Heart right ventricle (tissue), 16 donors: ENCODE data around the gene EMC10. TPM values are rescaled to one million over a fixed set of nuclear protein-coding genes. Genes with fewer than 3 reads are reported as not detected.
A peak's percentile ranks its signal among the peaks of the same experiment; 100 is the strongest.

Experiments
- ATAC-seq, 8 donors: fragments of 200-7000 bp; cut with Tn5 transposase; one replicate each; pipeline ENCODE4 v1.9.1; 2020; ENCODE audit warnings: mild to moderate bottlenecking in 8 of 8, moderate library complexity in 8 of 8, moderate number of reproducible peaks in 1 of 8
- DNase-seq, 2 donors: peaks; one replicate each; pipeline ENCODE4 v3.0.0-alpha.2; 2020
- H3K27ac ChIP-seq, 10 donors: fragments of 200-600 bp; sonication (generic) in 2 of 10; one replicate each; pipeline versions ENCODE4 v1.5.0 to v1.8.0; 2020 to 2022; ENCODE audit warnings: mild to moderate bottlenecking in 3 of 10
- H3K27me3 ChIP-seq, 7 donors: fragments of 200-600 bp; one replicate each; pipeline ENCODE4 v1.8.0; 2021 to 2022; ENCODE audit warnings: mild to moderate bottlenecking in 2 of 7
- H3K36me3 ChIP-seq, 9 donors: fragments of 200-600 bp; sonication (generic) in 1 of 9; one replicate each; pipeline versions ENCODE4 v1.5.0 to v1.8.0; 2020 to 2022; ENCODE audit warnings: mild to moderate bottlenecking in 2 of 9
- H3K4me1 ChIP-seq, 9 donors: fragments of 200-600 bp; sonication (generic) in 1 of 9; one replicate each; pipeline versions ENCODE4 v1.5.0 to v1.8.0; 2020 to 2022; ENCODE audit warnings: mild to moderate bottlenecking in 4 of 9
- H3K4me3 ChIP-seq, 10 donors: fragments of 200-600 bp; sonication (generic) in 2 of 10; one replicate each; pipeline versions ENCODE4 v1.5.0 to v1.8.0; 2020 to 2022; ENCODE audit warnings: mild to moderate bottlenecking in 7 of 10, moderate library complexity in 2 of 10
- H3K9me3 ChIP-seq, 11 donors: fragments of 200-600 bp in 10 of 11; sonication (generic) in 2 of 11; one replicate each; pipeline versions ENCODE4 v1.5.0 to v1.8.0; 2013 to 2022; ENCODE audit warnings: mild to moderate bottlenecking in 2 of 11, control low read depth in 1 of 11, moderate library complexity in 1 of 11
- WGBS, 2 donors: extraction: QIAGEN DNeasy Blood & Tissue Kit; methylation state at CpG; one replicate each; pipeline ENCODE4 v1.1.7; 2013; ENCODE audit warnings: inconsistent platforms in 1 of 2; 5-methylcytosine and 5-hydroxymethylcytosine counted together
- intact Hi-C, 10 donors: fragments of 100-400 bp; cut with DNase I; formaldehyde crosslinking; loops; one replicate each; pipeline versions ENCODE4 v1.11.1 to v1.14.2; 2022
- long read RNA-seq, 3 donors: library from polyadenylated mRNA; unstranded; transcript quantifications; one replicate each; pipeline ENCODE4 v2.0.0, GENCODE V29; 2020 to 2021
- polyA plus RNA-seq, 2 donors: library from polyadenylated mRNA; stranded (reverse); fragments of 200-250 nt; gene quantifications; one replicate each; pipeline ENCODE4 v1.2.3, GENCODE V29; 2013
- total RNA-seq, 10 donors: library from RNA; stranded (reverse); fragmentation: NEBNext Ultra II Directional in 3 of 10; extraction: Animal tissue kit (Norgen Biotek cat#: 25700) in 3 of 10; gene quantifications; one replicate each; pipeline versions ENCODE4 v1.2.1 to v1.2.4, GENCODE V29; 2021 to 2023
- TF ChIP-seq, protein P1 (sequence below), 9 donors: fragments of 200-600 bp; sonication (generic) in 2 of 9; IDR thresholded peaks; one replicate each; pipeline versions ENCODE4 v1.5.0 to v1.8.0; 2021 to 2022; ENCODE audit warnings: antibody characterized with exemption in 9 of 9, mild to moderate bottlenecking in 5 of 9, moderate library complexity in 1 of 9
- donor health status: Arrhythmogenic right ventricular cardiomyopathy.
- donor health status: ischemic (EF 13 %, LVEDD 7.1; RV severe dilation, severe dysfunction).
- donor health status: healthy with polysubstance abuse.
- donor health status: DM: no; HTN: yes; CAD: no.
- donor health status: DM: no; HTN: no; CAD: no.
- donor health status: ischemic (EF 25% LVEDD 6.9; RV normal size, moderate dysfunction).
- donor health status: ischemic (EF 25% LVEDD 5.7; RV mildly dilated, moderate dysfunction).
- donor health status: healthy.
- donor health status: DM: yes; HTN: yes; CAD: no.
- donor health status: Ischemic cardiomyopathy.
- donor health status: ischemic (EF 35%, LVEDD 5.7; RV mildly dilated, moderate dysfunction).
- donor health status: nonischemic (EF 11% LVEDD 7.7; RV severe dilation, severe dysfunction).
- donor health status: DM: yes; HTN: yes; CAD: no.
- donor health status: PGD.
- donor health status: ischemic (EF 29% LVEDD 5.4; RV normal size, mild dysfunction).
- donor health status: nonischemic (EF 23%, LVEDD 6.1; RV moderate dilation, normal function).

Gene EMC10
- 100 to 1,000 TPM in 3 of 10 donors, 10 to 100 TPM in 7; 73.6 to 152 (median 88.9) TPM for total RNA-seq
- polyA plus RNA-seq: 100 to 1,000 TPM in 1 of 2 donors, 10 to 100 TPM in 1; 84.3 to 113 TPM
- long read RNA-seq, donor 1, full-length matches to known transcripts: 19 of 67 reads
- long read RNA-seq, donor 1, partial matches to known transcripts: 2 of 67 reads
- long read RNA-seq, donor 1, other reads (novel, unspliced or antisense): 46 of 67 reads
- long read RNA-seq, donor 2, full-length matches to known transcripts: 13 of 49 reads
- long read RNA-seq, donor 2, partial matches to known transcripts: 4 of 49 reads
- long read RNA-seq, donor 2, other reads (novel, unspliced or antisense): 32 of 49 reads
- long read RNA-seq, donor 3, full-length matches to known transcripts: 4 of 8 reads
- long read RNA-seq, donor 3, partial matches to known transcripts: 0 of 8 reads
- long read RNA-seq, donor 3, other reads (novel, unspliced or antisense): 4 of 8 reads

DNA sequence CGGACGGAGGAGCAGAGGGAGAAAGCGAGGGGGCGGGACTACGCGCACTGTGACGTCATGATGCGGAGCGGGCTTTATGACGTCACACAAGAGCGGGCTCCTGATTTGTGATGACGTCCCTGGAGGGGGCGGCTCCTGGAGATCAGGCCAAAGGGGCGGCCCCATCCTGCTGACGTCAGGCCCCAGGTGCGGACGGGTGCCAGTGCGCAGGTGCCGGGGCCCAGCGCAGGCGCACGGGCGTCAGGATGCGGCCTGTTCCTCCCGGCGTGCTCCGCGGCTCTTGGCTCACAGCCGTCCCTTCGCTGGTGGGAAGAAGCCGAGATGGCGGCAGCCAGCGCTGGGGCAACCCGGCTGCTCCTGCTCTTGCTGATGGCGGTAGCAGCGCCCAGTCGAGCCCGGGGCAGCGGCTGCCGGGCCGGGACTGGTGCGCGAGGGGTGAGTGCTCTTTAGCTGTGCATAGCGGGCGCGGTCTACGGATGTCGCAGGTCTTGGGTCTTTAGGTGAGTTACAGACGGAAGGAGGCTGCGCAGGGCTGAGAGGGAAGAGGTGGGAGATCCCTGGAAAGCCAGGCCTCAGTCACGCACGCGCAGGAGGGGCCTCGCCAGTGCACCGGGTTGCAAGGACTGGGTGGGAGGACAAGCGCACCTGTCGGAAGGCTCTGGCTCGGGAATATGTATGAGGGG lies at the start of gene EMC10, which contains the start of gene GARIN5A:
TSS of gene EMC10 (plus strand) at position 284 of the 683 bp plus-strand sequence. CDS start at position 322, 38 bp downstream.
TSS of gene GARIN5A (minus strand) at position 625 of the 683 bp plus-strand sequence. CDS start at position 165, 460 bp downstream.
- Histone ChIP-seq H3K27me3 (no peaks in the 10 kb centered on the region), H3K4me1 (peaks cover 5 to 25% (median 19%) of the 10 kb centered on the region in 9 donors), H3K36me3 (peaks cover 0 to 34% (median 13%) of the 10 kb centered on the region in 9 donors), H3K27ac (peak within 1 kb of the TSS in 9 of 10 donors; percentile 54 to 89 (median 75)), H3K9me3 (no peaks in the 10 kb centered on the region), H3K4me3 (peak within 1 kb of the TSS; percentile 72 to 100 (median 90))
- ATAC-seq: peak; percentile 91 to 98 (median 97)
- TF ChIP-seq, protein P1, sequence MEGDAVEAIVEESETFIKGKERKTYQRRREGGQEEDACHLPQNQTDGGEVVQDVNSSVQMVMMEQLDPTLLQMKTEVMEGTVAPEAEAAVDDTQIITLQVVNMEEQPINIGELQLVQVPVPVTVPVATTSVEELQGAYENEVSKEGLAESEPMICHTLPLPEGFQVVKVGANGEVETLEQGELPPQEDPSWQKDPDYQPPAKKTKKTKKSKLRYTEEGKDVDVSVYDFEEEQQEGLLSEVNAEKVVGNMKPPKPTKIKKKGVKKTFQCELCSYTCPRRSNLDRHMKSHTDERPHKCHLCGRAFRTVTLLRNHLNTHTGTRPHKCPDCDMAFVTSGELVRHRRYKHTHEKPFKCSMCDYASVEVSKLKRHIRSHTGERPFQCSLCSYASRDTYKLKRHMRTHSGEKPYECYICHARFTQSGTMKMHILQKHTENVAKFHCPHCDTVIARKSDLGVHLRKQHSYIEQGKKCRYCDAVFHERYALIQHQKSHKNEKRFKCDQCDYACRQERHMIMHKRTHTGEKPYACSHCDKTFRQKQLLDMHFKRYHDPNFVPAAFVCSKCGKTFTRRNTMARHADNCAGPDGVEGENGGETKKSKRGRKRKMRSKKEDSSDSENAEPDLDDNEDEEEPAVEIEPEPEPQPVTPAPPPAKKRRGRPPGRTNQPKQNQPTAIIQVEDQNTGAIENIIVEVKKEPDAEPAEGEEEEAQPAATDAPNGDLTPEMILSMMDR (IDR thresholded peaks at IDR 0.05): no peak
- WGBS, 2 donors: 1 to 2% methylated on average over 58 of the region's 58 CpGs
- DNase-seq: peak; percentile 91 to 92
- intact Hi-C loops: loop anchor here in 2 of 10 donors (2.0 to 5.0 kb wide), 3 partner anchors 34 to 104 kb away; partner anchors contain the start of genes JOSD2 (in 2 of the 2) and ASPDH (in 1 of the 2)

DNA sequence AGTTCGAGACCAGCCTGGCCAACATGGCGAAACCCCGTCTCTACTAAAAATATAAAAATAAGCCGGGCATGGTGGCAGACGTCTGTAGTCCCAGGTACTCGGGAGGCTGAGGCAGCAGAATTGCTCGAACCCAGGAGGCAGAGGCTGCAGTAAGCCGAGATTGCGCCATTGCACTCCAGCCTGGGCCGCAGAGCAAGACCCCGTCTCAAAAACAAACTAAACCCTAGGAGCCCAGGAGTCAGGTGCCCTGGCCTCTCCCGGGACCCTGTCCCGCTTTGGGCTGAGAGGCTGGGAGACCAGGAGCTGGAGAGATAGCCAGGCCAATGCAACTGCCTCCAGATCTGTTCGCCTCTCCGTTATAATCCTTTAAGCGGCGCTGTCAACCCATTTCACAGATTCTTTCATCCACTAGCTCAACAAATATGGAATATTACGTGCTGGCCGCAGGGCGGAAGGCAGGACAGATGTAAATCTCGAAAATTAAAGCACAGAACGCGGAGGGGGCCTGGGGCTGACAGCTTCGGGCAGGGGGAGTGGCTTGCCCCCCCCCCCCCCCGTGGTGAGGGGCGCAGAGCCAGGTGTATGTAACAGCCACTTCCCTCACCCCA lies 48.9 kb upstream of the EMC10 start:
- ATAC-seq: no peak
- peaks cover 0 to 25% (median 17%) of the 10 kb centered on the region in 9 donors for H3K4me1 ChIP-seq
- intact Hi-C loops: no loop called here
- H3K4me3 ChIP-seq: peak overlapping the region in 7 of 10 donors; percentile 18 to 39 (median 34)
- H3K36me3 ChIP-seq: no peaks in the 10 kb centered on the region
- H3K27ac ChIP-seq: peak overlapping the region in 5 of 10 donors; percentile 22 to 88 (median 43)
- H3K27me3 ChIP-seq: peaks cover 0 to 23% (median 13%) of the 10 kb centered on the region in 7 donors
- H3K9me3 ChIP-seq: no peaks in the 10 kb centered on the region
- no peak for DNase-seq
- WGBS, 2 donors: 83 to 85% methylated on average over 26 of the region's 26 CpGs
- TF ChIP-seq, protein P1 (IDR thresholded peaks at IDR 0.05): no peak

DNA sequence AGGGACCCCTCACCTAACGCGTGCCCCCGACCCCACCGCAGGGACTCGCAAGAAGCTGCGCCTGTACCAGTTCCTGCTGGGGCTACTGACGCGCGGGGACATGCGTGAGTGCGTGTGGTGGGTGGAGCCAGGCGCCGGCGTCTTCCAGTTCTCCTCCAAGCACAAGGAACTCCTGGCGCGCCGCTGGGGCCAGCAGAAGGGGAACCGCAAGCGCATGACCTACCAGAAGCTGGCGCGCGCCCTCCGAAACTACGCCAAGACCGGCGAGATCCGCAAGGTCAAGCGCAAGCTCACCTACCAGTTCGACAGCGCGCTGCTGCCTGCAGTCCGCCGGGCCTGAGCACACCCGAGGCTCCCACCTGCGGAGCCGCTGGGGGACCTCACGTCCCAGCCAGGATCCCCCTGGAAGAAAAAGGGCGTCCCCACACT lies 48.3 kb upstream of the EMC10 start:
- TF ChIP-seq, protein P1 (IDR thresholded peaks at IDR 0.05): no peak
- H3K9me3 ChIP-seq: no peaks in the 10 kb centered on the region
- peaks cover 0 to 31% (median 20%) of the 10 kb centered on the region in 9 donors for H3K4me1 ChIP-seq
- DNase-seq (peak; percentile 80 to 85), ATAC-seq (peak; percentile 37 to 82 (median 68))
- H3K4me3 ChIP-seq: peak overlapping the region in 9 of 10 donors; percentile 3 to 39 (median 33)
- H3K27me3 ChIP-seq: peaks cover 0 to 29% (median 16%) of the 10 kb centered on the region in 7 donors
- intact Hi-C loops: no loop called here
- no peaks in the 10 kb centered on the region for H3K36me3 ChIP-seq
- peak overlapping the region in 6 of 10 donors; percentile 21 to 88 (median 33) for H3K27ac ChIP-seq
- 3 to 7% methylated on average over 38 of the region's 38 CpGs for WGBS, 2 donors
